NCI-H2029 treated with DMSO at 0.1 percent for 48 hours (cell line): Measurements from ENCODE around the gene NFIC.

ENCODE experiments used
- DNase-seq: peaks from one replicate; lab custom pipeline; 2025; lab: John Stamatoyannopoulos, UW

Gene NFIC

DNA sequence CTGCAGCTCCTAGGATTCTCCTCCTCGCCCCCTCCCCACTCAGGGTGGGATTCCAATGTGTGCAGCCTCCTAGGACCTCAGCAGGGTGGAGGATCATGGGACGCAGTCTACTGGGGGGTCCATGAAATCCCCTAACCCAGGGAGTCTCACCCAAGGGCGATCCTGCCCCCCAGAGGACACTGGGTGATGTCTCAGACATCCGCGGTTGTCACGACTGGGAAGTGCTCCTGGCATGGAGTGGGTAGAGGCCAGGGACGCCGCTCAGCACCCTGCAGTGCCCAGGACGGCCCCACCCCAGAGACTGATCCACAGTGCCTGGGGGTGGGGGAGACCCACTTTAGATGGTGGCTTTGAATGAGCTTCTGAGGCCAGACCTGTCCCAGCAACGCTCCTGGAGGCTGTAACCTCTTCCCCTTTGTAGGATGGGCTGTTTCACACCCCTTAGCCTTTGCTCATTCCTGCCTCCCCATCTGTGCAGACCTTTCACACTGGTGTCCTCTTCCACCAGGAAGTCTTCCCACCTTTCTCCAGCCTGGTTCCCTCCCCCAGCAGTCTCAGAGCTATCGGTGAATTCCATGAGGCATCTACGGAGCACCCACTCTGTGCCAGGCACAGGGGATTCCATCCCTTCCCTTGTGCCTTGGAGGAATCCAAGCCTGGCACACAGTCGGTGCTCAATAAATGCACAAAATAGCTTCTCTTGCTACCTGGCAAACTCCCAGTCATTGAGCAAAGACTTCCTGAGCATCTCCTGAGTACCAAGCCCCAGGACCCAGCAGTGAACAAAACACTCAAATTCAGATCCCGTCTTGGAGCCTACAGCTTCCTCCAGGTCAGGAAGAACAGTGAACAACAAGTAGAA, 103.5 kb downstream of the NFIC start:
- DNase-seq: no peak

- no peak for DNase-seq
These were observed 104.2 kb downstream of the NFIC start for GRCh38 chr19:3470500-3471128.

DNA sequence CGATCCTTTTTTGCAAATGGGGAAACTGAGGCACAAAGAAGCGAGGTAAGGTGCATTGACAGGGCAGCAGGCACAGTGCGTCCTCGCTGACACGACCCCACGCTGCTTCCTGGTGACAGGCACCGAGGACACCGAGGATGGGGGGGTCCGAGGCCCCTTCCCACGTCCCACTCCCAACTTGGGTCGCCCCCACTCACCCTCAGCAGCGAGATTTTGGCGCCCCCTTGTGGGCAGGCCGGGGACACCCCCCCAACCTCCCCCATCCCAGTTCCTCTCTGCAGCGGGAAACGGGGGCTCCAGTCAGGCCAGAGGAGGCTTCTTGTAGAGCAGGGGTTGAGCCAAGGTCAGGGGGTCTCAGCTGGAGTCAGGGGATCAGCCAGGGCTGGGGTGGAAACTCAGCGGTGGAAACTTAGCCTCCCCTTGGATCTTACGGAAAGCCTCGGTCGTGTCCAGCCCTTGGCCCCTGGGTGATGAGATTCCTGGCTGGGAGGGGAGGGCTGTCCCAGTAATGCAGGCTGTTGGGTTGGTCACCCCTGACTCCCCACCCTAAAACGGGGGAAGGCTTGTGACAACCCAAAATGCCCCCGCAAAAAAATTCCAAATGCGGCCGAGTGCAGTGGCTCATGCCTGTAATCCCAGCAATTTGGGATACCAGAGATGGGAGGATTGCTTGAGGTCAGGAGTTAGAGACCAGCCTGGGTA, 105.7 kb downstream of the NFIC start:
- DNase-seq: no peak

GRCh38 chr19:3474010-3474409, 107.6 kb downstream of the NFIC start:
- no peak for DNase-seq

DNA sequence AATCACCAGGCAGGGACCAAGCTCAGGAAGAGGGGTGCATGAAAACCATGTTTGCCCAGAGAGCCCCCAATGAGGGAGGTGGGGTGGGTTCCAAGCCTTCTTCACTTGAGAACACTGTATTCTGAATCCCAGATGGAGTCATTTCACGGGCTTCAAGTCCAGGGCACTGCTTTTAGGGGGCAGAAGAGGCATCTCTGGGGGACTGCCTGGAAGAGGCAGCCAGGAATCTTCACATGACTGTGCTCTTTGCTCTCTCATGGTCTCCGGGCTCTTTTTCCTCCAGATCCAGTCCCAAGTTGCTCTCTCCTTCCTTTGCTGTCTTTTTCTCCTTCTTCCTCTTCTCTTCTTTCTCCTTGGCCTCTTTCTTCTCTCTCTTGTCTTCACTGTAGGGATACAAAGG, 108.2 kb downstream of the NFIC start:
- no peak for DNase-seq

GRCh38 chr19:3475449-3475848, 109.1 kb downstream of the NFIC start:
- no peak for DNase-seq

GRCh38 chr19:3476830-3477229, 110.4 kb downstream of the NFIC start:
- DNase-seq: no peak

DNA sequence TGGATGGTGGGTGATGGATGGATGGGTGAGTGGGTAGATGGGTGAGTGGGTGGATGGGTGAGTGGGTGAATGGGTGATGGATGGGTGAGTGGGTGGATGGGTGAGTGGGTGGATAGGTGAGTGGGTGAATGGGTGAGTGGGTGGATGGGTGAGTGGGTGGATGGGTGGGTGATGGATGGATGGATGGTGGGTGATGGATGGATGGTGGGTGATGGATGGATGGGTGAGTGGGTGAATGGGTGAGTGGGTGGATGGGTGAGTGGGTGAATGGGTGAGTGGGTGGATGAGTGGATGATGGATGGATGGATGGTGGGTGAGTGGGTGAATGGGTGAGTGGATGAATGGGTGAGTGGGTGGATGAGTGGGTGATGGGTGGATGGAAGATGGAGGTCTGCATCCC, 111.1 kb downstream of the NFIC start:
- DNase-seq: no peak

GRCh38 chr19:3477951-3478350, 111.6 kb downstream of the NFIC start:
- DNase-seq: no peak

- no peak for DNase-seq
These were observed 112.2 kb downstream of the NFIC start for GRCh38 chr19:3478409-3479176.

GRCh38 chr19:3479177-3479833, 112.9 kb downstream of the NFIC start:
- no peak for DNase-seq

DNA sequence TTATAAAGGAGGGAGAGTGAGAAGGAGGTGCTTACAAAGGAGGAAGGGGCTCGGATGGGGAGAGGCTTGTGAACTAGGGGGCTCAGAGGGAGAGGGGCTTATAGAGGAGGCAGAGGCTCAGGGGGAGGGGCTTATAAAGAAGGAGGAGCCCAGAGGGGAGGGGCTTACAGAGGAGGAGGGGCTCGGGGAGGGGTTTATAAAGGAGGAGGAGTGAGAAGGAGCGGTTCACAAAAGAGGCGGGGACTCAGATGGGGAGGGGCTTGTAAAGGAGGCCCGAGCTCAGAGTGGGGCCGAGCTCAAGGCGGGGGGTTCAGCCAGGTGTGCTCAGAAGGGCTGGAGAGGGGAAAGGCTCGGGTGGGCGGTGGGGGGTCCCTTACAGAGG, 113.4 kb downstream of the NFIC start:
- DNase-seq: no peak

DNA sequence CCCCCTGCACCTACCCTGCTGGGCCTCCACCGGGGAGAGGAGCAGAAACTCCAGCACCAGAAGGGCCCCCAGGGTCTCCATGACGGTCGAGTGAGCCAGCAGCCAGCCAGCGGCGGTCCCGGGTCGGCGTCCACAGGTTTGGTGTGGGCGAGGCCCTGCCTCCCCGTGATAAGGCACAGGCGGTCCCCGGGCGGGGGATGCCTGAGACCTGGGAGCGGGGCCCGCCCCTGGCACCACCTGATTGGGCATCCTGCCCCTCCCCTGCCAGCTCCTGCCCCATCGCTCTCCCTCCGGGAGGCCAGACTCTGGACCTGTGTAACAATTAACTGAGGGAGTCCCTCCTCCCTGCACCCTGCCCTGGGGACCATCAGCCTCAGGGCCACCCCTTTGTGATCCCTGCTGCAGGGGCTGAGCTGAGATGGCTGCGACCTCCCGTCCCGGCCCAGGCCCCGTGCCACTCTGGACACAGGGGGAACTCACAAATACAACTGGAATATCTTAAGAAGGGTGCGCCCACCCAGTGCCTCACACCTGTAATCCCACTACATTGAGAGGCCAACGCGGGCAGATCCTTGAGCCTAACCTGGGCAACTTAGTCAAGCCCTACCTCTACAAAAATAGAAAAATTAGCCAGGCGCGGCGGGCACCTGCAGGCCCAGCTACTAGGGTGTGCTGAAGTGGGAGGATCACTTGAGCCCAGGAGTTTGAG, 114.2 kb downstream of the NFIC start, which contains the start of gene SMIM24:
Gene SMIM24, minus strand, starts transcription at position 143 of the 709 bp plus-strand sequence. Its CDS starts 62 bp downstream, at position 81.
- no peak for DNase-seq

DNA sequence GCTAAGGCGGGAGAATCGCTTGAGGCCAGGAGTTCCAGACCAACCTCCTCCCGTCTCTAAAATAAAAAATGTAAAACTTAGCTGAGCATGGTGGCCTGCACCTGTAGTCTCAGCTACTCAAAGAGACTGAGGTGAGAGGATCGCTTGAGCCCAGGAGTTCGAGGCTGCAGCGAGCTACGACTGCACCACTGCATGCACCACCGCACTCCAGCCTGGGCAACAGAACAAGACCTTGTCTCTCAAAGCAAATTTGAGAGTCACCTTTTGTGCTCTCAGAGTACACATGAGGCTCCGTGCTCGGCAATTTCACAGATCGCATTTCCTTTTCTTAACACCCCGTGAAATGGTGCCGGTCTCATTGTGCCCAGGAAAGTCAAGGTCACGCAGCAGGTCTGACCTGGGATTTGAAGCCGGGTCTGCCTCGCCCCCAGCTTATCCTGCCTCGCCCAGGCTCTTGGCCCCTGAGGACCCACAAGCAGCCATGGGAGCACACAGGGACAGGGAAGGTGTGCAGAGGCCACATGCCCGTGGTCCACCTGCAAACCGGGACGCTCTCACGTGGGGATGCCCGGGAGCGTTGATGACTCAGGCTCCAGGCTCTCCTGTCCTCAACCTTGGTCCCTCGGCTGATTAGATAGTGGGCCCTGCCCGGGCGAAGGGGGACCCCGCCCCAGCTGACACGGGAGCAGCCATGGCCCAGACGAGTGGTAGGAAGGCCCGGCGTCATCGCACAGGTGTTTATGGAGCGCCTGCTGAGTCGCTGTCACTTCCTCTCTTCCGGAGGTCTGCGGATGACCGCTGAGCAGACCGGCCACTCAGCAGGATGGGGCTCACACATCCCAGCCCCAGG, 115.1 kb downstream of the NFIC start:
- DNase-seq: no peak

DNA sequence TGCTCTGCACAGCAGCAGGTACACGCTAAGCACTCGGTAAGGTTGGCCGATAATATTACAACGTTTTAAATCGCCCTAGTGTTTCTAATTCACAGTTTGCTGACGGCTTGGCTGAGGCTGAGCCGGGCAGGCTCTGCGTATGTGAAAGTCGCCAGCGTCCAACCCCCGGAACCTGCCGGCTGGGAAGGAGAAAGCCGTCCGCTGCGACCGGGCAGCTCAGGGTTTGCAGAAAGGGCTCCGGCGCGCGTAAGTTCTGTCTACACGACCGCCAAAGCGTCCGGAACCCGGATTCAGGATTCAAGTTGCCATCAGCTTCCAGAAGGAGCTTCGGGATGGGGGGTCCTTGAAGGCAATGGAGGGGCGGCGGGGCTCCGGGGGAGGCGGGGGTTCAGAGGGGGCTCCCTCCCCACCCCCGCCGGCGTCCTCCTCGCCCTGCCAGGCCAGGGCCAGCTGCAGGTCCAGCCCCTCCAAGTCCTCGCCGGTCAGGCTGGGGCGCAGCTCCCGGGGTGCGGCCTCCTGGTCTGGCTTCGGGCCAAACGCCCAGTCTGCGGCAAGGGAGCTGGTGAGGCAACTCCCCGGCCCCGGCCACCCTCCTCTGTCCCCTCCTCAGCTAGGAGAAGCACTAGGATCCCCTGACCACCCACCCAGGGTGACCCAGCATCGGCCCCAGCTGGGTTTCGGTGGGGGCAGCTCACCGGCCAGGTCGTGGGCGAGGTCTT, 116.3 kb downstream of the NFIC start:
- DNase-seq: no peak

GRCh38 chr19:3483226-3483628, 116.8 kb downstream of the NFIC start, which contains the start of gene SMIM44:
TSS of gene SMIM44 (minus strand) at chr19:3483441. CDS start at chr19:3483403, 38 bp downstream.
- no peak for DNase-seq

GRCh38 chr19:3491396-3492119, 125.2 kb downstream of the NFIC start:
- no peak for DNase-seq

- DNase-seq: no peak
These were observed 125.9 kb downstream of the NFIC start for GRCh38 chr19:3492131-3492839.
